ENCODE data around the gene PNPLA8.
A peak's percentile ranks its signal among the peaks of the same experiment; 100 is the strongest.

PNPLA8 gene

GRCh38 chr7:108570146-108570755, 44.3 kb upstream of the PNPLA8 start:
- Histone ChIP-seq H3K4me1 (ENCODE audit: control insufficient read depth, insufficient read depth, low read length) (peaks cover 5% of the 10 kb centered on the region; the same call in 1 of the 2 replicates), H3K4me3 (ENCODE audit: low read depth, low read length) (peak overlapping the region; percentile 87), H3K27ac (ENCODE audit: extremely low read depth, low read depth, low read length) (peak overlapping the region; percentile 80), H3K9me3 (ENCODE audit: control insufficient read depth, insufficient read depth, low read depth, low read length) (no peaks in the 10 kb centered on the region), H3K36me3 (ENCODE audit: control insufficient read depth in 2 of 2, insufficient read depth in 1 of 2, low read length in 2 of 2) (peaks cover 2 to 25% of the 10 kb centered on the region in 2 experiments; a peak in 2 of 3 replicates)
- ChIA-PET CTCF (interaction anchor here (0.6 kb wide), 2 partner anchors 36 to 70 kb away, joined by 3 to 5 read pairs; no protein-coding TSS in a partner anchor), POLR2A (interaction anchor here (1.0 to 2.0 kb wide), 9 partner anchors 9 to 212 kb away, joined by 3 to 42 read pairs (median 4); partner anchors contain the start of gene PNPLA8)
- TF ChIP-seq ZBTB26 (tag by site-specific recombination; optimal IDR thresholded peaks at IDR 0.05) (peak; percentile 0), KLF10 (tag by site-specific recombination; IDR thresholded peaks at IDR 0.05) (no peak), PATZ1 (tag by site-specific recombination; IDR thresholded peaks at IDR 0.05) (0 out of 2 replicates have a peak, but pooled peaks have one; percentile 20), ZNF362 (tag by site-specific recombination; IDR thresholded peaks at IDR 0.05) (no peak), KLF9 (tag by site-specific recombination; IDR thresholded peaks at IDR 0.05; ENCODE audit: low read depth) (no peak), ZNF112 (tag by site-specific recombination; IDR thresholded peaks at IDR 0.05) (no peak), ZNF121 (tag by site-specific recombination; IDR thresholded peaks at IDR 0.05) (peak; percentile 49; the same call in 1 of the 2 replicates), PRDM10 (tag by site-specific recombination; IDR thresholded peaks at IDR 0.05) (peak; percentile 77), ZNF335 (tag by site-specific recombination; conservative IDR thresholded peaks at IDR 0.05) (peak; percentile 75), SP2 (tag by site-specific recombination; IDR thresholded peaks at IDR 0.05) (peak; percentile 3; the same call in 1 of the 2 replicates), ZBTB10 (tag by site-specific recombination; IDR thresholded peaks at IDR 0.05) (0 out of 2 replicates have a peak, but pooled peaks have one; percentile 11), CTCF (tag by site-specific recombination; IDR thresholded peaks at IDR 0.05) (0 out of 2 replicates have a peak, but pooled peaks have one; percentile 5), PRDM2 (tag by site-specific recombination; IDR thresholded peaks at IDR 0.05; ENCODE audit: borderline replicate concordance) (no peak), ZBTB17 (tag by site-specific recombination; IDR thresholded peaks at IDR 0.05) (0 out of 2 replicates have a peak, but pooled peaks have one; percentile 9), ZNF600 (tag by site-specific recombination; IDR thresholded peaks at IDR 0.05) (peak; percentile 65; the same call in 1 of the 2 replicates)

Measured in HEK293 (cell line).